Astrocyte (in vitro differentiated cells and primary cell): ENCODE data around the gene MECP2.

Source experiments
- CTCF ChIP-seq: IDR thresholded peaks from 2 replicates; pipeline ENCODE4 v1.5.1; 2011; ENCODE audit warnings: low read depth, mild to moderate bottlenecking, inconsistent platforms, low read length, moderate library complexity; ENCODE audit not compliant: insufficient read depth
- EZH2 ChIP-seq: IDR thresholded peaks from 2 replicates; pipeline ENCODE4 v1.6.1; 2012; ENCODE audit warnings: mild to moderate bottlenecking, low read length, inconsistent platforms; ENCODE audit not compliant: insufficient read depth

GRCh38 chrX:153981771-153982533, 115.6 kb downstream of the MECP2 start:
- no peak for TF ChIP-seq CTCF
- no peak for TF ChIP-seq EZH2
